Smooth muscle cell of the brain vasculature (primary cell): Measurements from ENCODE around the gene ICOSLG.
"Not testable (repeated sequence)": the region's sequence is repeated elsewhere in the genome, so short reads cannot be mapped to it uniquely, and the experiment has no call there.

Experiments used
- DNase-seq: peaks from one replicate; pipeline ENCODE4 v3.0.0-alpha.2; 2012; ENCODE audit warnings: low read depth, low spot score

ICOSLG gene

GRCh38 chr21:44182202-44182601 lies 58.5 kb downstream of the ICOSLG start:
- not testable (repeated sequence) for DNase-seq

GRCh38 chr21:44181506-44181905 lies 59.2 kb downstream of the ICOSLG start:
- DNase-seq, result not testable (repeated sequence)

DNA sequence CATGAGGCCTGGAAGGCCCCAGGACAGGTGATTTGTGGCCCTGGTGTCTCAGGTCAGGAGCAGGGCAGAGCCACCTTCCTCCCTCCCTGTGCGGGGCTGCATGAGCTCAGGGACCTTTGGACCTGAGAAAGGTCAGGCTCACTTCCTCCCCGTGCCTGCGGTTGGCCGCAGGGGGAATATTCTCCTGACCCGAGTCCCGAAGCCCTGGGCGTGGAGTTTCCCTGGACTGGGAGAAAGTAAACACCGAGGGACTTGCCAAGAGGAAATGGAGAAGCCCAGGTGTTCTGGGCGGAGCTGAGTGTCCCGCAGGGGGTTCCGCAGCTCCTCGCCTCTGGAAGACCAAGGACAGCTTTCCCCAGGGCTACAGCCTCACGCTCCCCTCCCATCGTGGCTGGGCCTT lies 64.6 kb downstream of the ICOSLG start:
- not testable (repeated sequence) for DNase-seq

DNA sequence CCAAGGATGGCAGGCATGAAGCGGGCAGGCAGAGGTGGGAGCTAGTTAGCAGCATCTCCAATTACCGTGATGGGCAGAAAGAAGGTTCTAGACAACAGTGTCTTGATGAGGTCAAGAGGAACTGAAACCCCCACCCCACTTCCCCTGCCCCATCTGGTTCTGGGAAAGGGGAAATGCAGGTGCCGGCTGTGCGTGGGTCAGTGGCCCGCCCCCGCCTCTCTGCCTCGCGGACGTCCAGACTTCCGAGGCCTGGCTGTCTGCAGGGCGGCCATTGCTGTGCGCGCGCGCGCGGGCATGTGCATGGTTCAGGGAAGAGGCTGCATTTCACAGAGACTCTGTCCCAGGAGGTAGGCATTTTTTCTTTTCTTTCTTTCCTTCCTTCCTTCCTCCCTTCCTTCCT lies 65.6 kb downstream of the ICOSLG start:
- DNase-seq, result not testable (repeated sequence)
